Muscle layer of colon (tissue), 2 donors: Measurements from ENCODE around the gene APBB2.

Source experiments
- H3K27ac ChIP-seq: one replicate; pipeline ENCODE4 v1.7.0; 2013; ENCODE audit warnings: low read depth, mild to moderate bottlenecking, low read length, moderate library complexity
- H3K27me3 ChIP-seq, 2 donors: one replicate each; pipeline ENCODE4 v1.7.0; 2013; ENCODE audit warnings: low read length in 2 of 2, mild to moderate bottlenecking in 2 of 2; ENCODE audit not compliant: insufficient read depth in 2 of 2, control insufficient read depth in 1 of 2
- H3K36me3 ChIP-seq: one replicate; pipeline ENCODE4 v1.7.0; 2013; ENCODE audit warnings: mild to moderate bottlenecking, low read length; ENCODE audit not compliant: insufficient read depth
- H3K4me1 ChIP-seq: one replicate; pipeline ENCODE4 v1.7.0; 2013; ENCODE audit warnings: mild to moderate bottlenecking, low read length; ENCODE audit not compliant: insufficient read depth
- H3K4me3 ChIP-seq, 2 donors: one replicate each; pipeline ENCODE4 v1.7.0; 2013; ENCODE audit warnings: low read length in 2 of 2, low read depth in 1 of 2, mild to moderate bottlenecking in 1 of 2, moderate library complexity in 1 of 2
- H3K9ac ChIP-seq: one replicate; pipeline ENCODE4 v1.7.0; 2013; ENCODE audit warnings: low read length
- H3K9me3 ChIP-seq: one replicate; pipeline ENCODE4 v1.7.0; 2013; ENCODE audit warnings: mild to moderate bottlenecking, low read length
- donor health status: abdominal sarcoma.
- donor health status: Adenocarcinoma of cecum.

The APBB2 gene

DNA sequence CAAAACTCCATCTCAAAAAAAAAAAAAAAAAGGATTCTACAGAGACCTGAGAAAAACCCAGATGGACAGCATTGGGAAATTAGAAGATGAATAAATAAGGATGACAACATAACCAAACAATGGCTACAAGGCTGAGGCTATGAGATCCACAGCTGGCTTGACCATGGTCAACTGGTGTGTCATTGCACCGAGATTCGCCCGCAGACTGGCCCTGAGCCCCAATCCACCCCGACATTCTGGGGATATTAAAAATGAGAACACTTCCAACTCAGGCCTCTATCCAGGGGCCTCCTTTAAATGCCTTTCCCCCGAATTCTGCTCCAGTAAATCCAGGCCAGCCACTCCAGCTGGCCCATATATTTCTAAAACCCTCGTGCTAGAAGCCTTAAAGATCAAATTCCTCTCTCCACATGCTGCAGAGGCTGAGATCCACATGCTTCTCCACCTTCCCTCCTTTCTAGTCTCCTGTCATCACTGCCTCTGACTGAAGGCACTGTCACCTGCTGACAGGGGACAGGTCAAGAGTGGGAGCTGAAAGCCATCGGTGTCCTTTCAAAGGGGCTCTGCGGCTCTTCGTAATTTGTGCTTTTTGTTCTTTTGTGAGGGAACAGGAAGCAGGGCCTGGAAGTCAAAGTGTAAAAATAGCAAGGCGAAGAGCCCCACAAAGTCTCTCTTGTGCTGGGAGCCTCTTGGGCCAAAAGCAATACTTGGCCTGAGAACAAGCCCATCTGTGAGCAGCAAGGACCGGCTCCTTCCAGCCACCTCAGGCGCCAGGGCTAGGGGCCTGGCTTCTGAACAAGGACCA, 260.9 kb downstream of the APBB2 start:
- Histone ChIP-seq H3K36me3 (no peaks in the 10 kb centered on the region), H3K9me3 (no peaks in the 10 kb centered on the region), H3K4me1 (peaks cover 6% of the 10 kb centered on the region), H3K27ac (no peak overlapping the region), H3K27me3 (no peaks in the 10 kb centered on the region), H3K4me3 (no peak overlapping the region), H3K9ac (no peak overlapping the region)

DNA sequence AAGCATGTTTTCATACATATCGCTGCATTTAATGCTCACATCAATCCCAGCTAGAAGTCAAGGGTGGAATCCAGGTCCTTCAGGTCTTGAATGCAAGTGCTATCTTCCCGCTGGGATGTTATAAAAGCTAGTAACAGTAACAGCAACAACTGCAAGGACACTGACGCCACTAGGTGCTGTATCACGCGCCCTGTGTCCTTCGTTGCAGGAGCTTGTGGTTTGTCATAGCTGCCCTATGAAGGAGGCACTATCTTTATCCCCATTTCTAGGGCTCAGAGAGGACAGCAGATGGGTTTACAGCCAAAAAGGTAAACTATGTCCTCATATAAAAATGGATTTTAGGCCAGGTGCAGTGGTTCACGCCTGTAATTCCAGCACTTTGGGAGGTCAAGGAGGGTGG, 261.7 kb downstream of the APBB2 start:
- Histone ChIP-seq H3K27ac (no peak overlapping the region), H3K27me3 (no peaks in the 10 kb centered on the region), H3K9me3 (no peaks in the 10 kb centered on the region), H3K4me3 (no peak overlapping the region), H3K4me1 (peaks cover 14% of the 10 kb centered on the region), H3K36me3 (no peaks in the 10 kb centered on the region), H3K9ac (no peak overlapping the region)

DNA sequence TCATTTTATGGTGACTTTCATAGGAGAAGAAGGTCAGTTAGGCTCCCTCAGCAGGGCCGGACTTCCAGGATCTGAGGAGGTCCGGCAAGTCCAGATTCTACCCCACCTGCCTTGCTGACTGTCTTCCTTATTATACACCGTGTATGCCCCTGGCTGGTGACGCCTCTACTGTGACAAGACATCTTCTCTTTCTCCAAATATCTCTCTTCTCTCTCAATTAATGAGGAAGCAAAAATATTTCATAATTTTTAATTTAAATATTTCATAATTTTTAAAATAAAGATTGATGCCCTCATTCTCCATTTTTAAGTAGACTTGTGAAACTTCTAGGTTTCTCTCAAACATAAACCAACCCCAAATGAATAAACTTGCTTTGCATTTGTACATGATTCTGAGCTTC, 262.1 kb downstream of the APBB2 start:
- Histone ChIP-seq H3K4me3 (no peak overlapping the region), H3K27ac (no peak overlapping the region), H3K36me3 (no peaks in the 10 kb centered on the region)

DNA sequence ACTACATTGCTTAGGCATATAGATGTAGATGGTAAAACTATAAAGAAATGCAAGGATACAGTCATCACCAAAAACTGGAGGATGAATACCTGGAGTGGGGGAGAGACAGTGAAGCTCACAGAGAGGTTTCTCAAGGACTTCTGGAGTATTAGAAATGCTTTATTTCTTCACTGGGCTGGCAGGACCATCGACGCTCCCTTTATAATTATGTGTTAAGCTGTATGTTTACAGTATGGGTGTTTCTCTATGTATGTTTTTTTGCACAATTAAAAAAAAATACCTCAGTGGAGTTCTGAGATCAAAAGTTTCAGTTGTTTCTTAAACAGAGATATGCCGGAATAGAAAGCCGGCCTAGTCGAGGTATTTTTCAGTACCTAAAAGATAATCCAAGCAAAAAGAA, 263.3 kb downstream of the APBB2 start:
- Histone ChIP-seq H3K36me3 (no peaks in the 10 kb centered on the region), H3K4me3 (no peak overlapping the region), H3K4me1 (peaks cover 17% of the 10 kb centered on the region), H3K9me3 (no peaks in the 10 kb centered on the region), H3K27ac (no peak overlapping the region), H3K9ac (no peak overlapping the region), H3K27me3 (no peaks in the 10 kb centered on the region)

More for the DNA sequence above, 262.1 kb downstream of the APBB2 start:
- peaks cover 17% of the 10 kb centered on the region for H3K4me1 ChIP-seq
- no peaks in the 10 kb centered on the region for H3K27me3 ChIP-seq
- no peak overlapping the region for H3K9ac ChIP-seq
- H3K9me3 ChIP-seq: no peaks in the 10 kb centered on the region

DNA sequence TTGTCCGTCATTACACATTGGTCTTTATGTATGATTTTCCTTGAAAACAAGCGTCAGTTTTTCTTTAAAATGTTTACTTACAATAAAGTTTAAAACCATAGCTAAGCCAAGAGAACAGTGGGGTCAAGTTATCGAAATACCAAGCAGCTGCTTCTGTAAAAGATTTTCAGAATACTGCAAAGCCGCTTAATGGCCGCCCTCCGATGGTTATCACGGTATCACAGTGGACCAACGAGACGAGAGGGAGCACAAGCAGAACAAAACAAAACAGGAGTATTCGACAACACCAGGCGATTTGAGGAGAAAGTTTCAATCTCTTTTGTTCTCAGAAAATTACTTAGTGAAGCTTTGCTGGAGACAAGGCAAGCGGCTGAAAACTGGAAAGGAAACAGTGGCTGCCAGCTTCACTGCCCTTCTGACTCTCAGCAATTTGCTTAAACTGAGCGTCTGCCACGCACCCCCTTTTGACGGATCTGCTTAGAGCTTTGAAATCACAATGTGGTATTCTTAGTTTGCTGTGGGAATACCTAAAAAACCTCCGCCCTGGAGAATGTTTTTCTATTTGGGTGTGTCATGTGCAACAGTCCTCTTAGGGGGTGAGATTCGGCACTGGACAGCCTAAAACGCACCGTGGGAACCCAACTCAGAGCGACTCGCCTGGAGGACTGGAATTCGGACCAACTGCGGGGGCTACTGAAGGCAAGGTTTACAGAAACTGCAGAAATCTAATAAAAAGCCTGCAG, 264.8 kb downstream of the APBB2 start:
- Histone ChIP-seq H3K27ac (no peak overlapping the region), H3K9me3 (no peaks in the 10 kb centered on the region), H3K9ac (no peak overlapping the region), H3K4me3 (no peak overlapping the region), H3K36me3 (no peaks in the 10 kb centered on the region), H3K4me1 (peaks cover 17% of the 10 kb centered on the region), H3K27me3 (no peaks in the 10 kb centered on the region)

DNA sequence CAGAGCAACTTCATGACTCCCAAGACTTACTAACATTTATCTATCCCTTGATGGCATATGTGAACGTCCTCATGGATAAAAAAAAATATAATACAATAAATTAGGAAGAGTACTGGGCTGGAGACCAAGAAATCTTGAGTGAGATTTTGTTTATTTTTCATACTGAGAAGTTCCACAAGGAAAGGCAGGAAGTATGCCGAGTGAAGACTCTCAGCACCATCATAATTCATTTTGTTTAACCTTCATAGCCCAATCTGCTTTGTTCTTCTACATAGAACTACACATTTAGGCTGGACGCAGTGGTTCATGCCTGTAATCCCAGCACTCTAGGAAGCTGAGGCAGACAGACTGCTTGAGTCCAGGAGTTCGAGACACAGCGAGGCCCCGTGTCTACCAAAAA, 266.3 kb downstream of the APBB2 start:
- no peak overlapping the region for H3K4me3 ChIP-seq
- no peak overlapping the region for H3K9ac ChIP-seq
- peaks cover 8% of the 10 kb centered on the region for H3K36me3 ChIP-seq
- no peaks in the 10 kb centered on the region for H3K27me3 ChIP-seq
- H3K4me1 ChIP-seq: peaks cover 11% of the 10 kb centered on the region
- H3K27ac ChIP-seq: peak overlapping the region; percentile 7
- H3K9me3 ChIP-seq: no peaks in the 10 kb centered on the region

DNA sequence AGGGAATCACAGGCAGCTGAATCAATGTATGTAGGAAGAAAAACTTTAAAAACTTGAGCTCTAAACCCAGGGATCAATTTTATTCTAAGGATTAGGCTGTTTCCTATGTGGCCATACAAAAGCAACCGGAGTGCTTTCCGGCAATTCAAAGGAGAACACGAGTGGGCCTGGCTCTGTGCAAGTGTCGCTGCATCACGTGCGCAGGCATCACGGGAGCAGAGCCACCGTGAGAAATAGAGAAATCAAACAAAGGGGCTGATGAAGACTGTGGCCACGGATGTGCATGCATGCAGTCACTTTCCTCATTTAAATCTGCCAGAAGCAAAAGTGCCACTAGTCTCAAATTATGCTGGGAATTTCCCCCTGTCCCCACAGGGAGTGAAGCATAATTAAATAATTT, 267.7 kb downstream of the APBB2 start:
- peaks cover 20% of the 10 kb centered on the region for H3K4me1 ChIP-seq
- H3K27me3 ChIP-seq: no peaks in the 10 kb centered on the region
- H3K4me3 ChIP-seq: no peak overlapping the region
- H3K9ac ChIP-seq: no peak overlapping the region
- no peak overlapping the region for H3K27ac ChIP-seq
- H3K36me3 ChIP-seq: peaks cover 8% of the 10 kb centered on the region
- no peaks in the 10 kb centered on the region for H3K9me3 ChIP-seq

DNA sequence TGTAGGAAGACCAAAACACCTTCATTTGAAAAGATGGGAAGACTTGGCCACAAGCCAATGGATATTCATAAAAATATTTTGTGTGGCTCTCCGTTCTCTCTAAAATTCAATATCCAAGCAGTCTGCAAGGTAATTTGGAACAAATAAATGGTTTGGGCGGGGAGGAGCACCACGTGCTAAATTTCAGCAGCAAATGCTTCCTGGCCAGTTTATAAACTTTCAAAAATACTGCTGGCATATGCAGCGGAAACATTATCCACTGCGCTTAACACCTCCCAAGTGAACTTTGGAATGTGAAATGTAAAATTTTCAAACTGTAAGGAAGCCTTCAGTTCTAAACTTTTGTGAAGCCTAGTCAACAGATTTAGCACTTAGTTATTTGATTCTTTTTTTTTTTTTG, 273.6 kb downstream of the APBB2 start:
- Histone ChIP-seq H3K4me1 (peaks cover 33% of the 10 kb centered on the region), H3K27ac (peak overlapping the region; percentile 41)

DNA sequence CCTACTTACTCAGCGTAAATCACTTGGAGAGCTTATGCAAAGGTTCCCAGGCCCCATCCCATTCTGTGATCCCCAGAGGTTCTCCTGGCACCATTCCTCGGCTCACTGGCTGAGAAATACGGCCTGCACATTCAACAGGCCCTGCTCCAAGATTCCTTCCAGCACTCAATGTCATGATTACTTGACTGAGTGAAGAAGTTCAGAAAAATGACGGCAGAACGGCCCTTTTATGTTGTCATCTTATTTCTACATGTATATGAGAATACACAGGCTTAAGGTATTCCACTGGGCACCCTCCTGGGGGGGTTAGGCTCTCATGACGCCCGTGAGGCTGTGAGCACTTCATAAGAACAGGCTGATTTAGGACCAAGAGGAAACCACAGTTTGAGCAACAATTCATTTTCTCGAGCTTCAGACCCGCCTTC, 274.0 kb downstream of the APBB2 start:
- Histone ChIP-seq H3K36me3 (peaks cover 8% of the 10 kb centered on the region), H3K27ac (peak overlapping the region; percentile 41), H3K27me3 (no peaks in the 10 kb centered on the region), H3K9ac (no peak overlapping the region), H3K9me3 (no peaks in the 10 kb centered on the region), H3K4me3 (no peak overlapping the region), H3K4me1 (peaks cover 33% of the 10 kb centered on the region)

More for the DNA sequence above, 273.6 kb downstream of the APBB2 start:
- Histone ChIP-seq H3K4me3 (no peak overlapping the region), H3K36me3 (peaks cover 8% of the 10 kb centered on the region), H3K9me3 (no peaks in the 10 kb centered on the region), H3K27me3 (no peaks in the 10 kb centered on the region), H3K9ac (no peak overlapping the region)

DNA sequence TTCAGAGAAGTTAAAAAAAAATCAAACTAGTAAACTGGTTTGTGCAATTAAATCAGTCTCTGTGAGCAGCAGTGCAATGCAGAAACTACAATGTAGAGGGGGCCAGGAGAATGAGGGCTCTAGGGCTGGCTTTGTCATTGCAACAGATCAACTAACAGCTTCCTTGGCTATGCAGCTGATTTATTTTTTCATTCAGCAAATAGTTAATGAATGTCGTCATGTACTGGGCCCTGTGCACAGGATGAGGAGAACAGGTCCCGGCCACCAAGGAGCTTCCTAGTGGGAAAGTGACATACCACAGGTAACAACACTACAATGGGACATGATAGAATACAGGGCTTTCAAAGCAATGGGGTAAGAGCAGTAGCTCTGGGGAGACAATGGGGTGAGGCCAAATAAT, 274.5 kb downstream of the APBB2 start:
- Histone ChIP-seq H3K4me3 (no peak overlapping the region), H3K9me3 (no peaks in the 10 kb centered on the region), H3K27me3 (no peaks in the 10 kb centered on the region), H3K4me1 (peaks cover 33% of the 10 kb centered on the region), H3K27ac (no peak overlapping the region), H3K9ac (no peak overlapping the region), H3K36me3 (peaks cover 8% of the 10 kb centered on the region)

DNA sequence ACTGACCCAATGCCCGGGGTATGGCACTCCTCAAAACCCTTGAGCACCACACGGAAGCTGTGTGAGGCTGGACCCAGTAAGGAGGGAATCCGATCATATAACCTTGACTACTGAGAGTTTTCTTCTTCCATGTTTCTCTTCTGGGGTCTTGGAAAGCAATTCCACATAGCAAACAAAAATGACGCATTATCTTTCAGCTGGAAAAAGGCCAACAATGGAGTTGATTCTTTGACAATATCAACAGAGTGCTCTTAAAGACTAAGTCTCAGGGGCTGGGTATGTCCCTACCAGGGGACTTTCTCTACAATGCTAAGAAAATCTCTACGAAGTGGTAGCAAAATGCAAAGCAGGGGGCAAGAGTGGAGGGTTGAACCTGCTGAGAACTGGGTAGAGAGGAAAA, 276.0 kb downstream of the APBB2 start:
- Histone ChIP-seq H3K27ac (no peak overlapping the region), H3K4me3 (no peak overlapping the region), H3K9ac (no peak overlapping the region), H3K4me1 (peaks cover 33% of the 10 kb centered on the region), H3K27me3 (no peaks in the 10 kb centered on the region), H3K9me3 (no peaks in the 10 kb centered on the region), H3K36me3 (peaks cover 15% of the 10 kb centered on the region)
